ENCODE measurements around the gene SOX6. TPM values are rescaled to one million over a fixed set of nuclear protein-coding genes. Genes with fewer than 3 reads are reported as not detected.

Gene SOX6
- total and polyA plus RNA-seq, 2 of the 13 experiments (the other 11 are each of a cell fraction or from before 2014, with no cell fraction given), result 2.6 to 11.2 TPM

DNA sequence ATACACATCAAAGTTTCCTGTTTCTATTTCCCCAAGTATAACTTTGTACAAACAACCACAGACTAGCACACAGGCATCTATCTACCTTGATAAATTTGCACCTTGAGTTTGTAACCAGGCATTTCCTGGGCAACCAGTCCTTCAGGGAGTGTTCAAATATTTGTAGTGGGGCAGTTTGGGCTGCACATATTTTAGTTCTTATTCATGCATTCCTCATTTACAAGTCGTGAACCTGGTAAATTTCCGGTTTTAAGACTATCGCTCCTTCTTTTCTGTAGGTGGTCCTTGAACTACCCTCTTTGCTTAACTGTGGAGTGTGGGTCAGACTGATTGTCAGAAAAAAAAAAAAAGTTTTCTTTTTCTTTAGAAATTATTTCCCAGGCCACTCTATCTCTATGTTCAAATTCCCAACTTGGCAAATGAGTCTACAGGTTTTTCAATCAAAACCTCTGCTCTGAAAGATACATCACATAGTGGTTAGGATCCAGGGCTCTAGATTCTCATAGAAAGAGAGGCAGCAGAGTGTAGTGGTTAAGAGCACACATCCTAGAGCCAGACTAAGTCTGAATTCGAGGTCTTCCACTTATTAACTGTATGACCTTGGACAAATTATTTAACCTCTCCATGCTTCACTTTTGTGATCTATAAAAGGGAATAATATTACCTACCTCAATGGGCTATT, 201.5 kb downstream of the SOX6 start (continued):
- no peak for TF ChIP-seq ATF7-NPFF (CRISPR knock-in tag; IDR thresholded peaks at IDR 0.05; ENCODE audit: low read depth)
- TF ChIP-seq ZNF234 (CRISPR knock-in tag; conservative IDR thresholded peaks at IDR 0.05), result no peak
- no peak for TF ChIP-seq ZNF678 (CRISPR knock-in tag; IDR thresholded peaks at IDR 0.05)
- TF ChIP-seq, protein P1, sequence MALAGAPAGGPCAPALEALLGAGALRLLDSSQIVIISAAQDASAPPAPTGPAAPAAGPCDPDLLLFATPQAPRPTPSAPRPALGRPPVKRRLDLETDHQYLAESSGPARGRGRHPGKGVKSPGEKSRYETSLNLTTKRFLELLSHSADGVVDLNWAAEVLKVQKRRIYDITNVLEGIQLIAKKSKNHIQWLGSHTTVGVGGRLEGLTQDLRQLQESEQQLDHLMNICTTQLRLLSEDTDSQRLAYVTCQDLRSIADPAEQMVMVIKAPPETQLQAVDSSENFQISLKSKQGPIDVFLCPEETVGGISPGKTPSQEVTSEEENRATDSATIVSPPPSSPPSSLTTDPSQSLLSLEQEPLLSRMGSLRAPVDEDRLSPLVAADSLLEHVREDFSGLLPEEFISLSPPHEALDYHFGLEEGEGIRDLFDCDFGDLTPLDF (CRISPR knock-in tag; IDR thresholded peaks at IDR 0.05), result 0 out of 2 replicates have a peak, but pooled peaks have one; percentile 25
- peak; percentile 91 for TF ChIP-seq FOSL1 (CRISPR knock-in tag; IDR thresholded peaks at IDR 0.05; ENCODE audit: borderline replicate concordance)
- TF ChIP-seq ELF3 (CRISPR knock-in tag; IDR thresholded peaks at IDR 0.05), result peak; percentile 85
- TF ChIP-seq FOXJ3 (CRISPR knock-in tag; IDR thresholded peaks at IDR 0.05; ENCODE audit: borderline replicate concordance), result peak; percentile 82; the same call in 1 of the 2 replicates
- peak; percentile 87 for TF ChIP-seq TBX2 (CRISPR knock-in tag; IDR thresholded peaks at IDR 0.05; ENCODE audit: borderline replicate concordance)
- TF ChIP-seq, protein P2, sequence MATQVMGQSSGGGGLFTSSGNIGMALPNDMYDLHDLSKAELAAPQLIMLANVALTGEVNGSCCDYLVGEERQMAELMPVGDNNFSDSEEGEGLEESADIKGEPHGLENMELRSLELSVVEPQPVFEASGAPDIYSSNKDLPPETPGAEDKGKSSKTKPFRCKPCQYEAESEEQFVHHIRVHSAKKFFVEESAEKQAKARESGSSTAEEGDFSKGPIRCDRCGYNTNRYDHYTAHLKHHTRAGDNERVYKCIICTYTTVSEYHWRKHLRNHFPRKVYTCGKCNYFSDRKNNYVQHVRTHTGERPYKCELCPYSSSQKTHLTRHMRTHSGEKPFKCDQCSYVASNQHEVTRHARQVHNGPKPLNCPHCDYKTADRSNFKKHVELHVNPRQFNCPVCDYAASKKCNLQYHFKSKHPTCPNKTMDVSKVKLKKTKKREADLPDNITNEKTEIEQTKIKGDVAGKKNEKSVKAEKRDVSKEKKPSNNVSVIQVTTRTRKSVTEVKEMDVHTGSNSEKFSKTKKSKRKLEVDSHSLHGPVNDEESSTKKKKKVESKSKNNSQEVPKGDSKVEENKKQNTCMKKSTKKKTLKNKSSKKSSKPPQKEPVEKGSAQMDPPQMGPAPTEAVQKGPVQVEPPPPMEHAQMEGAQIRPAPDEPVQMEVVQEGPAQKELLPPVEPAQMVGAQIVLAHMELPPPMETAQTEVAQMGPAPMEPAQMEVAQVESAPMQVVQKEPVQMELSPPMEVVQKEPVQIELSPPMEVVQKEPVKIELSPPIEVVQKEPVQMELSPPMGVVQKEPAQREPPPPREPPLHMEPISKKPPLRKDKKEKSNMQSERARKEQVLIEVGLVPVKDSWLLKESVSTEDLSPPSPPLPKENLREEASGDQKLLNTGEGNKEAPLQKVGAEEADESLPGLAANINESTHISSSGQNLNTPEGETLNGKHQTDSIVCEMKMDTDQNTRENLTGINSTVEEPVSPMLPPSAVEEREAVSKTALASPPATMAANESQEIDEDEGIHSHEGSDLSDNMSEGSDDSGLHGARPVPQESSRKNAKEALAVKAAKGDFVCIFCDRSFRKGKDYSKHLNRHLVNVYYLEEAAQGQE (IDR thresholded peaks at IDR 0.05; ENCODE audit: borderline replicate concordance in 1 of 2, low read depth in 1 of 2, low read length in 2 of 2), result no peak
- TF ChIP-seq CHD4 (IDR thresholded peaks at IDR 0.05; ENCODE audit: borderline replicate concordance, low read length), result no peak; the same call in 1 of the 2 replicates
- no peak for TF ChIP-seq ATRX (CRISPR knock-in tag; IDR thresholded peaks at IDR 0.05; ENCODE audit: borderline replicate concordance)
- TF ChIP-seq SUZ12 (IDR thresholded peaks at IDR 0.05; ENCODE audit: low read depth, low read length), result no peak
- TF ChIP-seq ARNT (IDR thresholded peaks at IDR 0.05), result no peak
- no peak for TF ChIP-seq FLYWCH1 (CRISPR knock-in tag; IDR thresholded peaks at IDR 0.05)
- no peak for TF ChIP-seq CCAR2 (optimal IDR thresholded peaks at IDR 0.05; ENCODE audit: low read depth, low read length)
- no peak for TF ChIP-seq ZNF562 (CRISPR knock-in tag; IDR thresholded peaks at IDR 0.05; ENCODE audit: borderline replicate concordance)
- 0 out of 2 replicates have a peak, but pooled peaks have one; percentile 57 for TF ChIP-seq ZNF317 (CRISPR knock-in tag; IDR thresholded peaks at IDR 0.05)
- 0 out of 2 replicates have a peak, but pooled peaks have one; percentile 19 for TF ChIP-seq GATAD1 (CRISPR knock-in tag; IDR thresholded peaks at IDR 0.05)
- TF ChIP-seq, protein P3, sequence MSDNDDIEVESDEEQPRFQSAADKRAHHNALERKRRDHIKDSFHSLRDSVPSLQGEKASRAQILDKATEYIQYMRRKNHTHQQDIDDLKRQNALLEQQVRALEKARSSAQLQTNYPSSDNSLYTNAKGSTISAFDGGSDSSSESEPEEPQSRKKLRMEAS (IDR thresholded peaks at IDR 0.05), result no peak
- TF ChIP-seq KDM3A (CRISPR knock-in tag; IDR thresholded peaks at IDR 0.05; ENCODE audit: low read depth), result no peak
- no peak for TF ChIP-seq HOXA7 (CRISPR knock-in tag; IDR thresholded peaks at IDR 0.05)
- peak; percentile 55 for TF ChIP-seq SAP130 (CRISPR knock-in tag; IDR thresholded peaks at IDR 0.05; ENCODE audit: low read depth)
- TF ChIP-seq ZFP36L2 (CRISPR knock-in tag; IDR thresholded peaks at IDR 0.05), result no peak
- TF ChIP-seq, protein P4, sequence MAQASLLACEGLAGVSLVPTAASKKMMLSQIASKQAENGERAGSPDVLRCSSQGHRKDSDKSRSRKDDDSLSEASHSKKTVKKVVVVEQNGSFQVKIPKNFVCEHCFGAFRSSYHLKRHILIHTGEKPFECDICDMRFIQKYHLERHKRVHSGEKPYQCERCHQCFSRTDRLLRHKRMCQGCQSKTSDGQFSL (CRISPR knock-in tag; IDR thresholded peaks at IDR 0.05), result no peak
- no peak for TF ChIP-seq HHEX (CRISPR knock-in tag; IDR thresholded peaks at IDR 0.05)
